Measurements from ENCODE around the gene PACS2.

Gene PACS2

DNA sequence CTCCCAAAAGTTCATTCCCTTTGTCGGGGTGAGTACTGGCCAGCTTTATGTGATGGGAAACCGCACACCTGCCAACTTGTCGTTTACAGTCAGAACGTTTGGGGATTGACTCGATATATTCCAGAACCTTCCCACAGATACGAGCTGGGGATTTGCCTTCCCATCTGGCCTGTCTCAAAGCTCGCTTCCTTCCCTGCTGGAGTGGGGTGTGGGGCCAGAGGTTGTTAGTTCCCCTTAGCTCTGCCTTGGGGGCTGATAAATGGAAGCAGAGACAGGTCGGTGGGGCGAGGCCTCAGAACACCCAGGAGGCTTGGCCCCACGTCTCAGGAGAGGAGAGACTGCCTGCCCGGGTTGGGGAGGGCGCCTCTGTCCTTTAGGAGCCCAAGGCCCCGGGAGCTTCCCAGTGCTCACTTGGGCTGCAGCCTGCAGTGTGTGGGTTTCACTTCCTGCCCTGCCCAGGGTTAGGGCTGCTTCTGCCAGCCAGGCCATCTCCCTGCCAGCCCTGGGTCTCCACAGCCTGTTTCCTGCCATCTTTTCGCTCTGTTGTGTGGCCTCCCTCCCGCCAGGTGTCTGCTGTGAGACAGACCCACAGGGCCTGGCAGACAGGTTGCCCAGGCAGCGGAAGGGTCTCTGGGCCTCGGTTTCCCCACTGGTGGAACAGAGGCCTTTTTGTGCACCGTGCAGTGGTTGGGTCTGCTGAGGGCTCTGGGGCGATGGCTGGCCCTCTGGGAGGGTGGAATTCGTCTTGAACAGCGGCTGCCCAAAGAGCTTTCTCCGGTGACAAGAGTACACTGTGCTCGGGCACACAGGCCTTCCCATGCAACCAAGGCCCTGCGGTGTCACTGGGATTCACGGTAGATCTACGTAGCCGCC is 75.7 kb downstream of the PACS2 start:
- no peaks in the 10 kb centered on the region for H3K27me3 ChIP-seq (ENCODE audit: insufficient read depth, low read depth, severe bottlenecking)
- peaks cover 5% of the 10 kb centered on the region; the same call in 1 of the 2 replicates for H3K36me3 ChIP-seq
- peak overlapping the region; percentile 85 for H3K27ac ChIP-seq
- TF ChIP-seq, protein P1, sequence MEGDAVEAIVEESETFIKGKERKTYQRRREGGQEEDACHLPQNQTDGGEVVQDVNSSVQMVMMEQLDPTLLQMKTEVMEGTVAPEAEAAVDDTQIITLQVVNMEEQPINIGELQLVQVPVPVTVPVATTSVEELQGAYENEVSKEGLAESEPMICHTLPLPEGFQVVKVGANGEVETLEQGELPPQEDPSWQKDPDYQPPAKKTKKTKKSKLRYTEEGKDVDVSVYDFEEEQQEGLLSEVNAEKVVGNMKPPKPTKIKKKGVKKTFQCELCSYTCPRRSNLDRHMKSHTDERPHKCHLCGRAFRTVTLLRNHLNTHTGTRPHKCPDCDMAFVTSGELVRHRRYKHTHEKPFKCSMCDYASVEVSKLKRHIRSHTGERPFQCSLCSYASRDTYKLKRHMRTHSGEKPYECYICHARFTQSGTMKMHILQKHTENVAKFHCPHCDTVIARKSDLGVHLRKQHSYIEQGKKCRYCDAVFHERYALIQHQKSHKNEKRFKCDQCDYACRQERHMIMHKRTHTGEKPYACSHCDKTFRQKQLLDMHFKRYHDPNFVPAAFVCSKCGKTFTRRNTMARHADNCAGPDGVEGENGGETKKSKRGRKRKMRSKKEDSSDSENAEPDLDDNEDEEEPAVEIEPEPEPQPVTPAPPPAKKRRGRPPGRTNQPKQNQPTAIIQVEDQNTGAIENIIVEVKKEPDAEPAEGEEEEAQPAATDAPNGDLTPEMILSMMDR (IDR thresholded peaks at IDR 0.05; ENCODE audit: low read depth, low read length) = no peak
- DNase-seq = no peak
- no peak overlapping the region for H3K4me3 ChIP-seq (ENCODE audit: low read depth, low read length)
- no peaks in the 10 kb centered on the region for H3K9me3 ChIP-seq (ENCODE audit: severe bottlenecking)

GRCh38 chr14:105390849-105391500 is 76.4 kb downstream of the PACS2 start:
- DNase-seq = no peak
- Histone ChIP-seq H3K4me3 (ENCODE audit: low read depth, low read length) (no peak overlapping the region), H3K27ac (peak overlapping the region; percentile 85), H3K36me3 (peaks cover 5% of the 10 kb centered on the region; the same call in 1 of the 2 replicates), H3K27me3 (ENCODE audit: insufficient read depth, low read depth, severe bottlenecking) (no peaks in the 10 kb centered on the region), H3K9me3 (ENCODE audit: severe bottlenecking) (no peaks in the 10 kb centered on the region)
- TF ChIP-seq, protein P1 (IDR thresholded peaks at IDR 0.05; ENCODE audit: low read depth, low read length) = no peak

DNA sequence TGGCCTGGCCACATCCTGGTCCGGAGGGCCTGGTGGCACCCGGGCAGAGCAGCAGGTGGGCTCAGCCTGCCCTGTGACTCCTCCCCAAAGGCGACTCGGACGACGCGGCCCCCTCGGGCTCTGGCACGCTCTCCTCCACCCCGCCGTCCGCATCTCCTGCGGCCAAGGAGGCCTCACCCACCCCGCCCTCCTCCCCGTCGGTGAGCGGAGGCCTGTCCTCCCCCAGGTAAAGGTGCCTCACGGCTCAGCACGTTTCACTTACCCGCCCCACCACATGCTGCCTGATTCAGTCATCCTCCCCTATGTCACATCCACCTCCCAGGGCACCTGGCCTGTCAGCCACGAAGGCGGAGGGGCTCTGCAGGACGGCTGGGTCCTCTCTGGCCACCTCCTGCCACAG is 77.0 kb downstream of the PACS2 start:
- Histone ChIP-seq H3K9me3 (ENCODE audit: severe bottlenecking) (no peaks in the 10 kb centered on the region), H3K27ac (peak overlapping the region; percentile 85), H3K4me3 (ENCODE audit: low read depth, low read length) (no peak overlapping the region), H3K36me3 (peaks cover 5% of the 10 kb centered on the region; the same call in 1 of the 2 replicates), H3K27me3 (ENCODE audit: insufficient read depth, low read depth, severe bottlenecking) (no peaks in the 10 kb centered on the region)
- DNase-seq = no peak
- TF ChIP-seq, protein P1 (IDR thresholded peaks at IDR 0.05; ENCODE audit: low read depth, low read length) = no peak

DNA sequence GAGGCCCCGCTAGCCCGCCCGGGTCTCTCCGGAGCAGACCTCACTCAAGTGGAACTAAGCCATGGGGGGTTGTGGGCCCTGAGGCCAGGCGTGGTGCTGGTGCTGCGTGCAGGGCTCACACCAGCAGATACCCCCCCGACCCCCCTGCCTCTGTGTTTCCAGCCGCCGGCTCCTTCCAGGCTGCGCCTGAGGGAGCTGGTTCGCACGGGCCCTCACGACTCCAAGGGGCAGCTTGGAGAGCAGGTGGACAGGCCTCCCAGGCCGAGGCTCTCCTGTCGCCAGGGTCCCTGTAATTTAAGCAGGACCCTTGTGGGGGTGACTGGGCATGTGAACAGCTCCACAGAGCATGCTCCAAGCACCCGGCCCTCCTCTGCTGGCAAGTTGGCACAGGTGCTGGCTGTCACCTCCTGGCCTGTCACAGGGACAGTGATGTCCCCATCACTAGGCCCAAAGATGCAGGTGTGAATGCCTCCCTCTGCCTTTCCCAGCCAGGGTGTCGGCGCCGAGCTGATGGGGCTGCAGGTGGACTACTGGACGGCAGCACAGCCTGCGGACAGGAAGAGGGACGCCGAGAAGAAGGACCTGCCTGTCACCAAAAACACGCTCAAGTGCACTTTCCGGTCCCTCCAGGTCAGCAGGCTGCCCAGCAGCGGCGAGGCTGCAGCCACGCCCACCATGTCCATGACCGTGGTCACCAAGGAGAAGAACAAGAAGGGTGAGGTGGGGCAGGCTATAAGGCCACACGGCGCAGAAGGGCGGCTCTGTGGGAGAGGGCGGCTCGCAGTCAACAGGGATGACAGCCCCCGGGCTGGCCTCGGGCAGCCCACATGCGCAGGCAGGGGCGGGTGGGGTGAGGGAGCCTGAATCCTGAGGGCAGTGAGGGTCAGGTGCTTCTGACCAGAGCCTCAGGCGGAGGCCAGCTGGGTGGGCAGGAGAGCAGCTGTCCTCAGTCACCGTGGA is 77.9 kb downstream of the PACS2 start:
- Histone ChIP-seq H3K36me3 (peaks cover 5% of the 10 kb centered on the region; the same call in 1 of the 2 replicates), H3K4me3 (ENCODE audit: low read depth, low read length) (no peak overlapping the region), H3K27me3 (ENCODE audit: insufficient read depth, low read depth, severe bottlenecking) (no peaks in the 10 kb centered on the region), H3K27ac (peak overlapping the region; percentile 85), H3K9me3 (ENCODE audit: severe bottlenecking) (no peaks in the 10 kb centered on the region)
- peak; percentile 89 for DNase-seq
- TF ChIP-seq, protein P1 (IDR thresholded peaks at IDR 0.05; ENCODE audit: low read depth, low read length) = no peak

- Histone ChIP-seq H3K9me3 (ENCODE audit: severe bottlenecking) (peaks cover 3% of the 10 kb centered on the region), H3K27ac (peak overlapping the region; percentile 85), H3K36me3 (peaks cover 5% of the 10 kb centered on the region; the same call in 1 of the 2 replicates), H3K4me3 (ENCODE audit: low read depth, low read length) (no peak overlapping the region), H3K27me3 (ENCODE audit: insufficient read depth, low read depth, severe bottlenecking) (no peaks in the 10 kb centered on the region)
- DNase-seq = no peak
- TF ChIP-seq, protein P1 (IDR thresholded peaks at IDR 0.05; ENCODE audit: low read depth, low read length) = no peak
Measured at GRCh38 chr14:105393151-105393550, 78.6 kb downstream of the PACS2 start.
